GM06990 (cell line): ENCODE data around the gene B9D1.

Source experiments
- DNase-seq: peaks from one replicate; pipeline ENCODE4 v3.0.0-alpha.2; 2011; ENCODE audit not compliant: insufficient read length; ENCODE audit errors: extremely low read depth
- H3K27me3 ChIP-seq: replicated peaks from 2 replicates; pipeline ENCODE4 v1.6.0; 2011; ENCODE audit warnings: low read length; ENCODE audit not compliant: control insufficient read depth, insufficient read depth
- H3K36me3 ChIP-seq: 2 replicates; pipeline ENCODE4 v1.5.1; 2011; ENCODE audit warnings: low read length; ENCODE audit not compliant: control insufficient read depth, insufficient read depth
- H3K4me3 ChIP-seq: replicated peaks from 2 replicates; pipeline ENCODE4 v1.5.1; 2011; ENCODE audit warnings: low read depth, mild to moderate bottlenecking, control low read depth, low read length
- CTCF ChIP-seq: IDR thresholded peaks from 2 replicates; pipeline ENCODE4 v1.5.1; 2011; ENCODE audit warnings: low read length, control low read depth, mild to moderate bottlenecking, inconsistent platforms; ENCODE audit not compliant: insufficient read depth, poor library complexity, severe bottlenecking

Gene B9D1

DNA sequence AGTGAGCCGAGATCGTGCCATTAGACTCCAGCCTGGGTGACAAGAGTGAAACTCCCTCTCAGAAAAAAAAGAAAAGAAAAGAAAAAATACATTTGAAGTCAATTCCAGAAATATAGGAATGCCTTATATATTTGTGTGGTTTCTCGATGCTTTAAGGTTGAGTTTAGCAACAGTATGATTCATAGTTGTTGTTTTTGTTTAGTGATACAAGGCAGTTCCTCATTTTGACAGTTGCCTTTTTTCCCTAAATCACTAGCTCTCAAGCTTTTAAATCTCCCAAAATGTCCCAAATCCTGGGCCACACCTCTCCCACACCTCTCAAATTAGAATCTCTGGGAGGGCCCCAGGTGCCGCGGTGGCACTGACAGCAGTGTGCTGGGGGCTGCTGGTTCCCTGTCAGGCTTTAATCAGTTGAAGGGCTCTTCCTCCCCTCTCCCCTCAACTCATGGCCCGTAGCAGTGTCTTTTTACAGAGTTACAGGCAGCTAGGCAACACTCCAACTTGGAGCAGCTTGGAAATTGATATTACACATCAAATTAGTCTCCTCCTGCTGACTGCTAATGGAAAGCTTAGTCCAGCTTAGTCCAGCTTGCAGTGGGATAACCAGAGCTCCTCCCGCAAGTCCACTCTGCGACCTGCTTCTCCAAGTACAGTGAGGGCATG, 66.9 kb downstream of the B9D1 start:
- H3K27me3 ChIP-seq = no peaks in the 10 kb centered on the region
- no peaks in the 10 kb centered on the region for H3K36me3 ChIP-seq
- no peak for TF ChIP-seq CTCF
- no peak overlapping the region for H3K4me3 ChIP-seq
- DNase-seq = no peak

DNA sequence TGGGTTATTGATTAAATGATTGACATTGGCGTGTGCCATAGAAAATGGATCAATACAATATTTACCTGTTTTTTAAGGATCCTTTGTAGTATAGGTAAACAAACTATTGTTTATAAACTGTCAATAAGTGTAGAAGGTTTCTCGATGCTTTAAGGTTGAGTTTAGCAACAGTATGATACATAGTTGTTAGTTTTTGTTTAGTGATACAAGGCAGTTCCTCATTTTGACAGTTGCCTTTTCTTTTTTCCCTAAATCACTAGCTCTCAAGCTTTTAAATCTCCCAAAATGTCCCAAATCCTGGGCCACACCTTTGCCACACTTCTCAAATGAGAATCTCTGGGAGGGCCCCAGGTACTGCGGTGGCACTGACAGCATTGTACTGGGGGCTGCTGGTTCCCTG, 68.1 kb downstream of the B9D1 start:
- TF ChIP-seq CTCF = no peak
- Histone ChIP-seq H3K27me3 (no peaks in the 10 kb centered on the region), H3K36me3 (no peaks in the 10 kb centered on the region), H3K4me3 (no peak overlapping the region)
- DNase-seq = no peak
